Naive thymus-derived CD4-positive, alpha-beta T cell (primary cell): ENCODE measurements around the gene WDR33. TPM values are rescaled to one million over a fixed set of nuclear protein-coding genes. Genes with fewer than 3 reads are reported as not detected.
"Not testable (repeated sequence)": the region's sequence is repeated elsewhere in the genome, so short reads cannot be mapped to it uniquely, and the experiment has no call there.

Experiments
- ATAC-seq: fragments of 150-1000 bp; cut with Tn5 transposase; 2 replicates; pipeline ENCODE4 v1.10.0; 2021; ENCODE audit warnings: mild to moderate bottlenecking, moderate library complexity
- CTCF ChIA-PET: fragments of 350-600 bp; sonication (Branson Sonifier 250); formaldehyde crosslinking; loops from one replicate; lab custom pipeline; 2021; ENCODE audit warnings: antibody characterized with exemption; lab: Charles Lee
- POLR2A ChIA-PET: fragments of 350-600 bp; sonication (Branson Sonifier 250); formaldehyde crosslinking; loops from one replicate; lab custom pipeline; 2021; ENCODE audit warnings: antibody characterized with exemption, inconsistent platforms; lab: Charles Lee
- DNase-seq, 9 donors: peaks; one replicate each; pipeline versions ENCODE4 v3.0.0 to v3.0.0-alpha.2; 2020 to 2022; ENCODE audit warnings: mixed read lengths in 1 of 9
- H3K27ac ChIP-seq: one replicate; pipeline ENCODE4 v1.7.0; 2013; ENCODE audit warnings: mild to moderate bottlenecking, low read depth, low read length, moderate library complexity
- H3K27me3 ChIP-seq, 2 donors: one replicate each; pipeline ENCODE4 v1.7.0; 2013; ENCODE audit warnings: low read length in 2 of 2, mild to moderate bottlenecking in 2 of 2, moderate library complexity in 2 of 2; ENCODE audit not compliant: control insufficient read depth in 2 of 2, insufficient read depth in 2 of 2
- H3K36me3 ChIP-seq, 3 experiments: 1 replicate in 2 of 3; 2 replicates in 1 of 3; pipeline ENCODE4 v1.7.0; 2013; ENCODE audit warnings: low read length in 3 of 3, mild to moderate bottlenecking in 3 of 3, moderate library complexity in 1 of 3; ENCODE audit not compliant: insufficient read depth in 3 of 3, control insufficient read depth in 2 of 3
- H3K4me1 ChIP-seq, 2 donors: one replicate each; pipeline ENCODE4 v1.7.0; 2013; ENCODE audit warnings: low read length in 2 of 2, mild to moderate bottlenecking in 2 of 2, moderate library complexity in 1 of 2; ENCODE audit not compliant: control insufficient read depth in 2 of 2, insufficient read depth in 2 of 2
- H3K4me3 ChIP-seq: 2 replicates; pipeline ENCODE4 v1.7.0; 2013; ENCODE audit warnings: mild to moderate bottlenecking, low read length
- H3K9me3 ChIP-seq, 3 experiments: 1 replicate in 2 of 3; 2 replicates in 1 of 3; pipeline ENCODE4 v1.7.0; 2013; ENCODE audit warnings: low read length in 3 of 3; ENCODE audit not compliant: control insufficient read depth in 2 of 3
- H3K27ac Mint-ChIP-seq, 9 donors: one replicate each; pipeline ENCODE4 v1.8.0; 2020 to 2022; ENCODE audit warnings: mixed read lengths in 9 of 9, mild to moderate bottlenecking in 8 of 9, moderate library complexity in 5 of 9, inconsistent platforms in 2 of 9
- H3K27me3 Mint-ChIP-seq, 5 donors: one replicate each; pipeline ENCODE4 v1.8.0; 2021 to 2022; ENCODE audit warnings: mixed read lengths in 5 of 5, mild to moderate bottlenecking in 1 of 5
- H3K36me3 Mint-ChIP-seq, 5 donors: one replicate each; pipeline ENCODE4 v1.8.0; 2020 to 2022; ENCODE audit warnings: mixed read lengths in 5 of 5, mild to moderate bottlenecking in 3 of 5, inconsistent platforms in 1 of 5
- H3K4me1 Mint-ChIP-seq, 7 donors: one replicate each; pipeline ENCODE4 v1.8.0; 2020 to 2022; ENCODE audit warnings: mixed read lengths in 7 of 7, mild to moderate bottlenecking in 3 of 7, inconsistent platforms in 1 of 7
- H3K4me3 Mint-ChIP-seq, 10 donors: one replicate each; pipeline ENCODE4 v1.8.0; 2020 to 2022; ENCODE audit warnings: mild to moderate bottlenecking in 10 of 10, mixed read lengths in 10 of 10, moderate library complexity in 6 of 10, inconsistent platforms in 2 of 10
- H3K9me3 Mint-ChIP-seq, 11 donors: one replicate each; pipeline ENCODE4 v1.8.0; 2020 to 2022; ENCODE audit warnings: mixed read lengths in 11 of 11, mild to moderate bottlenecking in 4 of 11, inconsistent platforms in 1 of 11, moderate library complexity in 1 of 11
- intact Hi-C, 2 donors: fragments of 100-400 bp; cut with micrococcal nuclease; formaldehyde crosslinking; loops; one replicate each; pipeline ENCODE4 v1.15.1; 2023
- polyA plus RNA-seq, 2 donors: library from polyadenylated mRNA; unstranded; fragments of 300-500 nt; fragmentation: Illumina TruSeq; gene quantifications; one replicate each; pipeline ENCODE4 v1.2.3, GENCODE V29; 2021
- total RNA-seq, 6 experiments: library from RNA in 5 of 6; stranded (reverse) in 5 of 6; gene quantifications; 1 replicate in 5 of 6; 2 replicates in 1 of 6; pipeline ENCODE4 v1.2.3 and lab custom pipeline; 2021 to 2026

The WDR33 gene
- total and polyA plus RNA-seq, 7 experiments from 2014 or later, result 36.7 to 98.7 (median 67.1) TPM

- Mint-ChIP-seq H3K4me1 (peaks cover 0 to 2% (median 0%) of the 10 kb centered on the region in 7 donors), H3K27ac (no peak overlapping the region), H3K9me3 (no peaks in the 10 kb centered on the region), H3K4me3 (no peak overlapping the region), H3K27me3 (no peaks in the 10 kb centered on the region), H3K36me3 (peaks cover 6 to 50% (median 30%) of the 10 kb centered on the region in 5 donors)
- ATAC-seq, result no peak
- DNase-seq, result no peak
- peaks cover 20 to 68% (median 29%) of the 10 kb centered on the region in 3 experiments for H3K36me3 ChIP-seq
- ChIA-PET CTCF (no interaction called here), POLR2A (no interaction called here)
- no peaks in the 10 kb centered on the region for H3K9me3 ChIP-seq
- no peak overlapping the region for H3K27ac ChIP-seq
- intact Hi-C loops, result no loop called here
- H3K27me3 ChIP-seq, result no peaks in the 10 kb centered on the region
- H3K4me1 ChIP-seq, result no peaks in the 10 kb centered on the region
- H3K4me3 ChIP-seq, result no peak overlapping the region
Observed at GRCh38 chr2:127763776-127764175, 47.2 kb downstream of the WDR33 start.

DNA sequence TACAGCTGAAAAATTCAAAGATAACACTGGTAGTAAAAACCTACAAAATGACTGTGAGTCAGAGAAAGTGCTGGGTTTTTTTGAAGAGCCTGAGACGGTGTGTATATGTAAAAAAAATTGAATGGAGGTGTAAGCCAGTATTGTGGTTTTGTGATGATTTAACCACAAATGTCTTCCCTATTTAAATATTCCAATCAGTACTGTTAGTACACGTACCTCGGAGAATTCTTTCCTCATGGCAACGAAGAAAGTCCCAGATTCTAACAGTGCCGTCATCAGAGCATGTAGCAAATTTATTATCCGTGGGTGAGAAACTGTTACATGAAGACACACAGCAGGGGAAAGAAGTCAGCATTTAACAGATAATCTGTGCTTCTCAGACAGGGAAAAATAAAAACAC is 48.1 kb downstream of the WDR33 start:
- intact Hi-C loops, result no loop called here
- Mint-ChIP-seq H3K27ac (no peak overlapping the region), H3K4me3 (no peak overlapping the region), H3K4me1 (peaks cover 0 to 2% (median 0%) of the 10 kb centered on the region in 7 donors), H3K36me3 (peaks cover 6 to 47% (median 27%) of the 10 kb centered on the region in 5 donors), H3K27me3 (no peaks in the 10 kb centered on the region), H3K9me3 (no peaks in the 10 kb centered on the region)
- Histone ChIP-seq H3K36me3 (peaks cover 20 to 74% (median 23%) of the 10 kb centered on the region in 3 experiments), H3K4me3 (no peak overlapping the region), H3K27ac (no peak overlapping the region), H3K4me1 (no peaks in the 10 kb centered on the region), H3K27me3 (no peaks in the 10 kb centered on the region), H3K9me3 (no peaks in the 10 kb centered on the region)
- POLR2A ChIA-PET, result interaction anchor here (0.6 kb wide), 1 partner anchor 68 kb away, joined by 3 read pairs; no protein-coding TSS in a partner anchor
- CTCF ChIA-PET, result no interaction called here
- ATAC-seq, result no peak
- DNase-seq, result no peak

GRCh38 chr2:127762441-127762840 is 48.5 kb downstream of the WDR33 start:
- intact Hi-C loops, result no loop called here
- H3K4me1 Mint-ChIP-seq, result peaks cover 0 to 2% (median 0%) of the 10 kb centered on the region in 7 donors
- Histone ChIP-seq H3K36me3 (peaks cover 20 to 71% (median 23%) of the 10 kb centered on the region in 3 experiments), H3K4me3 (no peak overlapping the region), H3K27me3 (no peaks in the 10 kb centered on the region), H3K27ac (no peak overlapping the region), H3K4me1 (no peaks in the 10 kb centered on the region), H3K9me3 (no peaks in the 10 kb centered on the region)
- ChIA-PET POLR2A (interaction anchor here (0.6 kb wide), 1 partner anchor 68 kb away, joined by 3 read pairs; no protein-coding TSS in a partner anchor), CTCF (no interaction called here)
- ATAC-seq, result no peak
- no peak for DNase-seq
- no peak overlapping the region for H3K27ac Mint-ChIP-seq
- H3K27me3 Mint-ChIP-seq, result no peaks in the 10 kb centered on the region
- H3K36me3 Mint-ChIP-seq, result peaks cover 6 to 45% (median 24%) of the 10 kb centered on the region in 5 donors
- no peaks in the 10 kb centered on the region for H3K9me3 Mint-ChIP-seq
- no peak overlapping the region for H3K4me3 Mint-ChIP-seq

DNA sequence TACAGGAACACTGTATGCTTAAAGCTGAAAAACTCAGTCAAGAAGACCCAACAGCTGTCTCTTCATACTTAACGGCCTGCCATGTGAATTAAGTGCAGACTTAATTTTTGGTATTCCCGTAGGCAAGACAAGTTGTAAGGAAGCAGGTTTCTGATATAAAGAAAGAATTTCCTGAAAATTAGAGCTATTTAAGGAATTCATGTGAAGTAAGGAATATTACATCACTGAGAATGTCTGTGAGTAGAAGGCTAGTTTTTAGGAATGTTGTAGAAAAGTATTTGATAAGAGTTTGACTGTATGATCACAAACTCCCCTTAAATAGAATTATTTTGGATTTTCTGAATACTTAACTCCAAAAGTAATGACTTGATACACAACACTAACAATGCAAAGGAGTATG is 51.0 kb downstream of the WDR33 start:
- Histone ChIP-seq H3K4me1 (no peaks in the 10 kb centered on the region), H3K9me3 (no peaks in the 10 kb centered on the region), H3K27ac (no peak overlapping the region), H3K4me3 (no peak overlapping the region), H3K36me3 (peaks cover 13 to 58% (median 20%) of the 10 kb centered on the region in 3 experiments), H3K27me3 (no peaks in the 10 kb centered on the region)
- Mint-ChIP-seq H3K27me3 (no peaks in the 10 kb centered on the region), H3K4me3 (no peak overlapping the region), H3K27ac (peak overlapping the region in 1 of 9 donors; percentile 20), H3K4me1 (peaks cover 0 to 3% (median 2%) of the 10 kb centered on the region in 7 donors), H3K9me3 (no peaks in the 10 kb centered on the region), H3K36me3 (peaks cover 6 to 36% (median 20%) of the 10 kb centered on the region in 5 donors)
- intact Hi-C loops, result no loop called here
- POLR2A ChIA-PET, result no interaction called here
- CTCF ChIA-PET, result no interaction called here
- ATAC-seq, result no peak
- DNase-seq, result no peak

DNA sequence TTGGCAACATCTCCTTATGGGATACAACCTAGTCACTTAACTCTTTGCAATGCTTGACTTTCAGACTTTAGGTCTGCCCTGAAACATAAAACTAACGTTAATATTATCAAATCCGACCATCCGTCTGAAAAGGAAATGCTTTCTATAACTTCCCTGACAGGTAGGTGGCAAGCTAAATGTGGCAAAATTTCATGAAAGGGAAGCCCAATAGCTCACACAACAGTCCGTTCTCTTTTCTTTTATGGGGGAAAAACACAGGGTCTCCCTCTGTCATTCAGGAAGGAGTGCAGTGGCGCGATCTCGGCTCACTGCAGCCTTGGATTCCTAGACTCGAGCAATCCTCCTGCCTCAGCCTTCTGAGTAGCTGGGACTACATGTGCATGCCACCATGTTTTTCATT is 56.8 kb downstream of the WDR33 start:
- no peak overlapping the region for H3K27ac Mint-ChIP-seq
- POLR2A ChIA-PET, result interaction anchor here (0.6 kb wide), 1 partner anchor 17 kb away, joined by 4 read pairs; no protein-coding TSS in a partner anchor
- CTCF ChIA-PET, result interaction anchor here (1.3 kb wide), 1 partner anchor 162 kb away, joined by 3 read pairs; no protein-coding TSS in a partner anchor
- Histone ChIP-seq H3K27me3 (no peaks in the 10 kb centered on the region), H3K4me3 (no peak overlapping the region), H3K27ac (no peak overlapping the region), H3K4me1 (no peaks in the 10 kb centered on the region), H3K9me3 (no peaks in the 10 kb centered on the region), H3K36me3 (peaks cover 0 to 19% (median 0%) of the 10 kb centered on the region in 3 experiments)
- no peak overlapping the region for H3K4me3 Mint-ChIP-seq
- no peak for ATAC-seq
- intact Hi-C loops, result no loop called here
- no peaks in the 10 kb centered on the region for H3K9me3 Mint-ChIP-seq
- no peak for DNase-seq
- peaks cover 0 to 7% (median 5%) of the 10 kb centered on the region in 7 donors for H3K4me1 Mint-ChIP-seq
- H3K36me3 Mint-ChIP-seq, result peaks cover 0 to 18% (median 2%) of the 10 kb centered on the region in 5 donors
- no peaks in the 10 kb centered on the region for H3K27me3 Mint-ChIP-seq

DNA sequence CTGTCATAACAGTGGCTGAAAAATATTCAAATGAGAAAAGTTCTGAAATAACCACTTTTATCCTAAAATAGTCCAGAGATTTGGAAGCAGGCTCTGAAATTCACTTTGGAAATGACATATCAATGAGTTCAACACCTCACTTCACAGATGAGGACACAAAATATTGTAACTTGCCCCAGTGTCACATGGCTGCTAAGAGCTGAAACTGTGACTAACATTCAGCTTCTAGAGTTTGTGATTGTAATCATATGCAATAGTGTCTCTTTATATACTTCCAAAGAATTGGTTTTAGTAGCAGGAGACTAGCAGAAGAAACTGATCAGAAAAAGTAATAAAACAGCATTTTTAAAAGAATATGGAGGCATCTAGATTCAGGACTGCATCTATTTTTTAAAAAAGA is 57.6 kb downstream of the WDR33 start:
- Mint-ChIP-seq H3K27me3 (no peaks in the 10 kb centered on the region), H3K27ac (no peak overlapping the region), H3K4me1 (peaks cover 0 to 9% (median 5%) of the 10 kb centered on the region in 7 donors), H3K36me3 (peaks cover 0 to 18% (median 2%) of the 10 kb centered on the region in 5 donors), H3K9me3 (no peaks in the 10 kb centered on the region), H3K4me3 (no peak overlapping the region)
- Histone ChIP-seq H3K27me3 (no peaks in the 10 kb centered on the region), H3K9me3 (no peaks in the 10 kb centered on the region), H3K36me3 (peaks cover 0 to 20% (median 0%) of the 10 kb centered on the region in 3 experiments), H3K27ac (no peak overlapping the region), H3K4me3 (no peak overlapping the region), H3K4me1 (no peaks in the 10 kb centered on the region)
- CTCF ChIA-PET, result interaction anchor here (1.3 kb wide), 1 partner anchor 163 kb away, joined by 3 read pairs; no protein-coding TSS in a partner anchor
- DNase-seq, result no peak
- intact Hi-C loops, result no loop called here
- no peak for ATAC-seq
- POLR2A ChIA-PET, result no interaction called here

- H3K27me3 Mint-ChIP-seq, H3K27me3 ChIP-seq, DNase-seq, H3K4me1 Mint-ChIP-seq, CTCF ChIA-PET, H3K4me1 ChIP-seq, intact Hi-C loops, POLR2A ChIA-PET, H3K4me3 ChIP-seq, H3K4me3 Mint-ChIP-seq, H3K27ac ChIP-seq, H3K9me3 Mint-ChIP-seq, H3K9me3 ChIP-seq: not testable (repeated sequence)
- Mint-ChIP-seq H3K27ac (peak overlapping the region in 3 of 9 donors; percentile 16 to 52 (median 42)), H3K36me3 (peaks cover 0 to 31% (median 15%) of the 10 kb centered on the region in 5 donors)
- peaks cover 0 to 16% (median 3%) of the 10 kb centered on the region in 3 experiments for H3K36me3 ChIP-seq
- peak; percentile 66 for ATAC-seq
Observed at GRCh38 chr2:127749537-127749936, 61.4 kb downstream of the WDR33 start.
